Measurements from ENCODE around the gene VASP.
A peak's percentile ranks its signal among the peaks of the same experiment; 100 is the strongest.

VASP gene

GRCh38 chr19:45469945-45470761, 37.1 kb upstream of the VASP start:
- peak; percentile 55 for DNase-seq (ENCODE audit: low read depth)
- TF ChIP-seq CTCF (IDR thresholded peaks at IDR 0.05; ENCODE audit: low read length, missing control alignments), result no peak
- peak overlapping the region; percentile 97 for H3K4me3 ChIP-seq (replicated peaks; ENCODE audit: low read depth, low read length)

GRCh38 chr19:45470762-45471081, 36.6 kb upstream of the VASP start:
- no peak for DNase-seq (ENCODE audit: low read depth)
- TF ChIP-seq CTCF (IDR thresholded peaks at IDR 0.05; ENCODE audit: low read length, missing control alignments), result no peak
- no peak overlapping the region for H3K4me3 ChIP-seq (replicated peaks; ENCODE audit: low read depth, low read length)

- no peak overlapping the region for H3K4me3 ChIP-seq (replicated peaks; ENCODE audit: low read depth, low read length)
- TF ChIP-seq CTCF (IDR thresholded peaks at IDR 0.05; ENCODE audit: low read length, missing control alignments), result no peak
- no peak for DNase-seq (ENCODE audit: low read depth)
Measured at GRCh38 chr19:45471111-45471930, 36.0 kb upstream of the VASP start.

GRCh38 chr19:45471931-45472562, 35.2 kb upstream of the VASP start:
- no peak for TF ChIP-seq CTCF (IDR thresholded peaks at IDR 0.05; ENCODE audit: low read length, missing control alignments)
- peak; percentile 38 for DNase-seq (ENCODE audit: low read depth)
- no peak overlapping the region for H3K4me3 ChIP-seq (replicated peaks; ENCODE audit: low read depth, low read length)

- no peak overlapping the region for H3K4me3 ChIP-seq (replicated peaks; ENCODE audit: low read depth, low read length)
- no peak for TF ChIP-seq CTCF (IDR thresholded peaks at IDR 0.05; ENCODE audit: low read length, missing control alignments)
- DNase-seq (ENCODE audit: low read depth), result peak; percentile 36
Measured at GRCh38 chr19:45472563-45473366, 34.5 kb upstream of the VASP start.

- TF ChIP-seq CTCF (IDR thresholded peaks at IDR 0.05; ENCODE audit: low read length, missing control alignments), result no peak
- no peak overlapping the region for H3K4me3 ChIP-seq (replicated peaks; ENCODE audit: low read depth, low read length)
- DNase-seq (ENCODE audit: low read depth), result no peak
Measured at GRCh38 chr19:45473367-45473681, 34.0 kb upstream of the VASP start.
